K562 (cell line): ENCODE data around the gene NOTCH1.

Experiments used
- ATF3 ChIP-seq, 2 experiments: fragments of 450-650 bp in 1 of 2; sonication (generic) in 1 of 2; formaldehyde crosslinking in 1 of 2; IDR thresholded peaks in 1 of 2; conservative IDR thresholded peaks in 1 of 2; 2 replicates each; pipeline versions ENCODE4 v1.6.1 to v1.8.1; 2016 to 2023; ENCODE audit warnings: mild to moderate bottlenecking in 2 of 2, moderate library complexity in 2 of 2, inconsistent platforms in 1 of 2, missing genetic modification reagents in 1 of 2
- CTCF ChIP-seq, 3 experiments: IDR thresholded peaks in 2 of 3; conservative IDR thresholded peaks in 1 of 3; 2 replicates each; pipeline ENCODE4 v1.5.1; 2011 to 2012; ENCODE audit warnings: low read length in 3 of 3, mild to moderate bottlenecking in 3 of 3, control low read depth in 2 of 3, improper control_type of control experiment in 1 of 3, inconsistent platforms in 1 of 3, low read depth in 1 of 3, mixed read lengths in 1 of 3, moderate library complexity in 1 of 3; ENCODE audit not compliant: insufficient read depth in 2 of 3
- DEAF1 ChIP-seq: fragments of 450-650 bp; formaldehyde crosslinking; IDR thresholded peaks from 2 replicates; pipeline ENCODE4 v1.4.0; 2020; ENCODE audit warnings: mild to moderate bottlenecking, moderate library complexity
- E2F5 ChIP-seq: sonication (generic); formaldehyde crosslinking; IDR thresholded peaks from 2 replicates; pipeline ENCODE4 v1.8.0; 2022; ENCODE audit warnings: mild to moderate bottlenecking, missing genetic modification reagents
- RAD21 ChIP-seq, 2 experiments: fragments of 250-450 bp in 1 of 2; fragments of 450-650 bp in 1 of 2; sonication (Bioruptor Pico) in 1 of 2; formaldehyde crosslinking in 1 of 2; IDR thresholded peaks in 1 of 2; conservative IDR thresholded peaks in 1 of 2; 2 replicates each; pipeline versions ENCODE4 v1.4.0 to v1.8.0; 2020 to 2022; ENCODE audit warnings: mild to moderate bottlenecking in 2 of 2, moderate library complexity in 1 of 2
- SMARCC2 ChIP-seq: fragments of 450-650 bp; IDR thresholded peaks from 2 replicates; pipeline ENCODE4 v1.6.1; 2017; ENCODE audit warnings: antibody characterized with exemption, moderate library complexity, mild to moderate bottlenecking, low read depth
- ZNF609 ChIP-seq: sonication (generic); formaldehyde crosslinking; IDR thresholded peaks from 2 replicates; pipeline ENCODE4 v1.8.1; 2023; ENCODE audit warnings: missing genetic modification reagents, mild to moderate bottlenecking, borderline replicate concordance

- TF ChIP-seq RAD21 (CRISPR knock-in tag; conservative IDR thresholded peaks at IDR 0.05 in 1 of 2, IDR thresholded peaks at IDR 0.05 in 1 of 2) (no peak), DEAF1 (CRISPR knock-in tag) (no peak), CTCF (IDR thresholded peaks at IDR 0.05 in 2 of 3, conservative IDR thresholded peaks at IDR 0.05 in 1 of 3; ENCODE audit: insufficient read depth in 2 of 3, low read depth in 1 of 3, low read length in 3 of 3) (no peak), ATF3 (IDR thresholded peaks at IDR 0.05) (no peak), ATF3 (CRISPR knock-in tag; conservative IDR thresholded peaks at IDR 0.05) (no peak), ZNF609 (CRISPR knock-in tag) (no peak), SMARCC2 (no peak), E2F5 (no peak)
These were observed 19.9 kb downstream of the NOTCH1 start for GRCh38 chr9:136525841-136526499.
